MM.1S (cell line): ENCODE results near the gene SMC3.

Experiments
- CTCF ChIP-seq: fragments of 300-600 bp; sonication (generic); IDR thresholded peaks from 2 replicates; pipeline ENCODE4 v1.5.1; 2016; ENCODE audit warnings: antibody characterized with exemption, low read length, mixed read lengths
- EZH2 ChIP-seq: fragments of 300-600 bp; sonication (generic); optimal IDR thresholded peaks from 2 replicates; pipeline ENCODE3; 2017; ENCODE audit warnings: low read depth, mild to moderate bottlenecking, antibody characterized with exemption, low read length, mixed read lengths

GRCh38 chr10:110528224-110528996, 39.1 kb upstream of the SMC3 start:
- TF ChIP-seq CTCF = no peak
- no peak for TF ChIP-seq EZH2
